K562 (cell line): Measurements from ENCODE around the gene ST6GALNAC2. TPM values are rescaled to one million over a fixed set of nuclear protein-coding genes. Genes with fewer than 3 reads are reported as not detected.
A peak's percentile ranks its signal among the peaks of the same experiment; 100 is the strongest.

Experiments
- C11orf30 ChIP-seq: fragments of 450-650 bp; IDR thresholded peaks from 2 replicates; pipeline ENCODE4 v1.6.1; 2016; ENCODE audit warnings: low read depth, mild to moderate bottlenecking
- ELF2 ChIP-seq: fragments of 250-450 bp; sonication (Bioruptor Pico); IDR thresholded peaks from 2 replicates; pipeline ENCODE4 v1.5.0; 2021; ENCODE audit warnings: mild to moderate bottlenecking
- EP300 ChIP-seq: IDR thresholded peaks from 2 replicates; pipeline ENCODE4 v1.6.1; 2012; ENCODE audit warnings: low read length, improper control_type of control experiment
- GABPA ChIP-seq: fragments of 200-800 bp; sonication (Bioruptor generic); conservative IDR thresholded peaks from 2 replicates; pipeline ENCODE4 v1.6.1; 2016; ENCODE audit warnings: low read depth, missing genetic modification characterization, missing compliant biosample characterization
- GTF2F1 ChIP-seq: IDR thresholded peaks from 2 replicates; pipeline ENCODE4 v1.6.1; 2011; ENCODE audit warnings: low read depth, low read length, improper control_type of control experiment
- IFI16 ChIP-seq: fragments of 250-450 bp; sonication (Bioruptor Pico); IDR thresholded peaks from 2 replicates; pipeline ENCODE4 v2.1.2; 2022; ENCODE audit warnings: mild to moderate bottlenecking, inconsistent platforms
- LCOR ChIP-seq: sonication (generic); formaldehyde crosslinking; IDR thresholded peaks from 2 replicates; pipeline ENCODE4 v1.8.0; 2022; ENCODE audit warnings: mild to moderate bottlenecking, missing genetic modification reagents
- MEF2A ChIP-seq: IDR thresholded peaks from 2 replicates; pipeline ENCODE4 v1.6.1; 2011; ENCODE audit warnings: low read depth, mild to moderate bottlenecking, low read length, moderate library complexity; ENCODE audit not compliant: control insufficient read depth
- MIER1 ChIP-seq: fragments of 450-650 bp; IDR thresholded peaks from 2 replicates; pipeline ENCODE4 v1.6.1; 2016; ENCODE audit warnings: antibody characterized with exemption, mild to moderate bottlenecking, low read depth
- PCBP2 ChIP-seq: fragments of 200-400 bp; formaldehyde crosslinking; IDR thresholded peaks from 2 replicates; pipeline ENCODE4 v1.6.1; 2018; ENCODE audit warnings: low read length, low read depth, mild to moderate bottlenecking, moderate library complexity; ENCODE audit not compliant: poor library complexity, severe bottlenecking
- POLR2B ChIP-seq: fragments of 450-650 bp; IDR thresholded peaks from 2 replicates; pipeline ENCODE4 v1.6.1; 2018; ENCODE audit warnings: low read depth; ENCODE audit not compliant: partially characterized antibody
- SUPT5H ChIP-seq: fragments of 450-650 bp; IDR thresholded peaks from 2 replicates; pipeline ENCODE4 v1.6.1; 2016
- TOE1 ChIP-seq, 2 experiments: fragments of 450-650 bp in 1 of 2; sonication (generic) in 1 of 2; formaldehyde crosslinking in 1 of 2; IDR thresholded peaks; 2 replicates each; pipeline versions ENCODE4 v1.7.1 to v1.8.0; 2016 to 2022; ENCODE audit warnings: borderline replicate concordance in 2 of 2, mild to moderate bottlenecking in 2 of 2, antibody characterized with exemption in 1 of 2, inconsistent platforms in 1 of 2, low read depth in 1 of 2, missing genetic modification reagents in 1 of 2, moderate library complexity in 1 of 2
- XRCC4 ChIP-seq: IDR thresholded peaks from one replicate; pipeline ENCODE4 v1.6.1; 2011; ENCODE audit not compliant: insufficient read depth, insufficient read length; ENCODE audit errors: extremely low read depth
- ZKSCAN8 ChIP-seq: fragments of 200-800 bp; sonication (Bioruptor generic); IDR thresholded peaks from 2 replicates; pipeline ENCODE4 v1.6.1; 2016; ENCODE audit warnings: missing genetic modification characterization, missing compliant biosample characterization
- ZNF274 ChIP-seq: IDR thresholded peaks from 2 replicates; pipeline ENCODE4 v1.6.1; 2011; ENCODE audit warnings: low read depth, mild to moderate bottlenecking, low read length, moderate library complexity, borderline replicate concordance
- ZNF41 ChIP-seq: fragments of 250-450 bp; sonication (Bioruptor Pico); conservative IDR thresholded peaks from 2 replicates; pipeline ENCODE4 v1.4.0; 2020; ENCODE audit warnings: mild to moderate bottlenecking
- ZNF431 ChIP-seq: sonication (generic); formaldehyde crosslinking; IDR thresholded peaks from 2 replicates; pipeline ENCODE4 v1.8.0; 2022; ENCODE audit warnings: mild to moderate bottlenecking, missing genetic modification reagents
- ZNF507 ChIP-seq: conservative IDR thresholded peaks from 2 replicates; pipeline ENCODE4 v1.6.1; 2017; ENCODE audit warnings: missing genetic modification characterization, missing compliant biosample characterization
- ZNF589 ChIP-seq: fragments of 200-800 bp; sonication (Bioruptor generic); IDR thresholded peaks from 2 replicates; pipeline ENCODE4 v1.6.1; 2016; ENCODE audit warnings: low read depth, missing genetic modification characterization, missing compliant biosample characterization
- ZSCAN29 ChIP-seq: fragments of 450-650 bp; IDR thresholded peaks from 2 replicates; pipeline ENCODE4 v1.6.1; 2017
- polyA plus RNA-seq, 8 experiments: library from polyadenylated mRNA; depleted of rRNA in 4 of 8; stranded (reverse) in 5 of 8; unstranded in 3 of 8; fragments of >200 nt; fragmentation: Nextera tagmentation in 2 of 8; fragmentation: Illumina TruSeq in 1 of 8; extraction: Ambion mirVana in 2 of 8; extraction: Trizol in 1 of 8; gene quantifications; 2 replicates each; pipeline versions ENCODE4 v1.2.1 to v1.2.3, GENCODE V29; 2011 to 2014; ENCODE audit warnings: inconsistent platforms in 1 of 8, missing spikeins in 1 of 8
- total RNA-seq, 7 experiments: library from RNA; depleted of rRNA in 6 of 7; stranded (reverse); fragments of >200 nt in 6 of 7; fragmentation: Illumina TruSeq in 2 of 7; extraction: Trizol in 2 of 7; gene quantifications; 2 replicates each; pipeline versions ENCODE4 v1.2.1 to v1.2.3, GENCODE V29; 2011 to 2021; ENCODE audit warnings: low replicate concordance in 1 of 7
- TF ChIP-seq, protein P1 (sequence below): fragments of 450-650 bp; conservative IDR thresholded peaks from 2 replicates; pipeline ENCODE4 v1.6.1; 2016; ENCODE audit warnings: missing genetic modification characterization, low read depth, mild to moderate bottlenecking, missing compliant biosample characterization, moderate library complexity
- TF ChIP-seq, protein P2 (sequence below): fragments of 250-450 bp; sonication (Bioruptor Pico); IDR thresholded peaks from 2 replicates; pipeline ENCODE4 v1.5.0; 2022; ENCODE audit warnings: mild to moderate bottlenecking

Gene ST6GALNAC2
- total and polyA plus RNA-seq, 9 of the 15 experiments (the other 6 are each of a cell fraction or from before 2014, with no cell fraction given), result 0.18 TPM; not detected in 8

DNA sequence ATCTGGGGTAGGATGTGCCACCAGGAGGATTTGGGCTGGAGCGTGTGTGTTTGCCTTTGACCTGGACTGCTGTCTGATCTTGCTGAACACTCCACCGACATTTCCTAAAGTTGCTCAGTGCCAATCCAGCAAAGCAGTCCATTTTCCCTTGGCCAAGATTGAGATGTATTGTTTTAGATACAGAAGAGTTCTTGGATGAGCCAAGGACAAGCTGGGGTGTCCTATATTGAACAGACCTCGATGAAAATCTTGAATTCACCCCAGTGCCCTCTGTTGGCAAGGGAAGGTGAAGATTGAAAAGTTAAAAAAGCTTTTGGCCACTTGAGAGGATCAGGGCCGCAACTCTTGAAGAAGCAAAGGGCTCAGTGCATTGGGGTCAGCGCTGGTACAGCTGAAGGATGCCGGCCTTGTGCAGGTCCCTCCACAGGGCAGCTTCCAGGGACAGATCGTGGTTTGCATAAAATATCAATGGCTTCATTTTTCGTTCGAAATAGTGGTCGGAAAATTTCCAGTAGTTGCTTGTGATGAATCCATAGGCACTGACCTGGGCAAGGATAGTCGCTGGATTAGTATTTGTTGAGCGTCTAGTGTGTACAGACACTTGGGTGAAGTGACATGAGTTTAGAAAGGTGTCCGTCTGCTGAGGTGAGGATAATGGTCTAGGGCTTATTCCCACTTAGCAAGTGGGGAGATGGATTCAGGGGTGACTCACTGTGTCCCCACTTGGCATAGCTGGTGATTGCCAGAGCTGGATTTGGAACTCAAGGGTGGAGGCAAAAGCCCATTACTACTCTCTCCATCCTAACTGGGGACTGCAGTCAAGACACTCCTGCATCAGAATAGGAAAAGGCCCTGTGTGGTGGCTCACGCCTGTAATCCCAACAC lies 19.7 kb downstream of the ST6GALNAC2 start (continued):
- TF ChIP-seq, protein P1, sequence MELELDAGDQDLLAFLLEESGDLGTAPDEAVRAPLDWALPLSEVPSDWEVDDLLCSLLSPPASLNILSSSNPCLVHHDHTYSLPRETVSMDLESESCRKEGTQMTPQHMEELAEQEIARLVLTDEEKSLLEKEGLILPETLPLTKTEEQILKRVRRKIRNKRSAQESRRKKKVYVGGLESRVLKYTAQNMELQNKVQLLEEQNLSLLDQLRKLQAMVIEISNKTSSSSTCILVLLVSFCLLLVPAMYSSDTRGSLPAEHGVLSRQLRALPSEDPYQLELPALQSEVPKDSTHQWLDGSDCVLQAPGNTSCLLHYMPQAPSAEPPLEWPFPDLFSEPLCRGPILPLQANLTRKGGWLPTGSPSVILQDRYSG, result no peak
- TF ChIP-seq ZNF274, result no peak
- peak; percentile 46; the same call in 1 of the 2 replicates for TF ChIP-seq SUPT5H
- no peak for TF ChIP-seq ZKSCAN8
- TF ChIP-seq MIER1, result no peak
- TF ChIP-seq, protein P2, sequence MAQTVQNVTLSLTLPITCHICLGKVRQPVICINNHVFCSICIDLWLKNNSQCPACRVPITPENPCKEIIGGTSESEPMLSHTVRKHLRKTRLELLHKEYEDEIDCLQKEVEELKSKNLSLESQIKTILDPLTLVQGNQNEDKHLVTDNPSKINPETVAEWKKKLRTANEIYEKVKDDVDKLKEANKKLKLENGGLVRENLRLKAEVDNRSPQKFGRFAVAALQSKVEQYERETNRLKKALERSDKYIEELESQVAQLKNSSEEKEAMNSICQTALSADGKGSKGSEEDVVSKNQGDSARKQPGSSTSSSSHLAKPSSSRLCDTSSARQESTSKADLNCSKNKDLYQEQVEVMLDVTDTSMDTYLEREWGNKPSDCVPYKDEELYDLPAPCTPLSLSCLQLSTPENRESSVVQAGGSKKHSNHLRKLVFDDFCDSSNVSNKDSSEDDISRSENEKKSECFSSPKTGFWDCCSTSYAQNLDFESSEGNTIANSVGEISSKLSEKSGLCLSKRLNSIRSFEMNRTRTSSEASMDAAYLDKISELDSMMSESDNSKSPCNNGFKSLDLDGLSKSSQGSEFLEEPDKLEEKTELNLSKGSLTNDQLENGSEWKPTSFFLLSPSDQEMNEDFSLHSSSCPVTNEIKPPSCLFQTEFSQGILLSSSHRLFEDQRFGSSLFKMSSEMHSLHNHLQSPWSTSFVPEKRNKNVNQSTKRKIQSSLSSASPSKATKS, result no peak
- peak; percentile 30 for TF ChIP-seq POLR2B
- no peak for TF ChIP-seq ZNF41
- TF ChIP-seq TOE1 (IDR thresholded peaks at IDR 0.05; ENCODE audit: borderline replicate concordance), result no peak
- no peak for TF ChIP-seq TOE1 (CRISPR knock-in tag; IDR thresholded peaks at IDR 0.05; ENCODE audit: borderline replicate concordance, low read depth)
- TF ChIP-seq GABPA, result no peak
- TF ChIP-seq ELF2 (CRISPR knock-in tag), result no peak
- TF ChIP-seq C11orf30, result no peak
- TF ChIP-seq GTF2F1, result no peak
- no peak for TF ChIP-seq ZNF507 (tag)
- TF ChIP-seq PCBP2, result no peak
- TF ChIP-seq ZSCAN29, result no peak
- TF ChIP-seq MEF2A, result no peak
- TF ChIP-seq IFI16, result no peak
- no peak for TF ChIP-seq EP300
- no peak for TF ChIP-seq XRCC4
- TF ChIP-seq LCOR (CRISPR knock-in tag), result 0 out of 2 replicates have a peak, but pooled peaks have one; percentile 14
- no peak for TF ChIP-seq ZNF589
- no peak for TF ChIP-seq ZNF431 (CRISPR knock-in tag)
